AG08395 (cell line): ENCODE measurements around the gene SLC27A1.
"Not testable (repeated sequence)": the region's sequence is repeated elsewhere in the genome, so short reads cannot be mapped to it uniquely, and the experiment has no call there.

ENCODE experiments used
- DNase-seq: peaks from one replicate; pipeline ENCODE4 v3.0.0; 2012; ENCODE audit warnings: mixed read lengths, low spot score

Gene SLC27A1

DNA sequence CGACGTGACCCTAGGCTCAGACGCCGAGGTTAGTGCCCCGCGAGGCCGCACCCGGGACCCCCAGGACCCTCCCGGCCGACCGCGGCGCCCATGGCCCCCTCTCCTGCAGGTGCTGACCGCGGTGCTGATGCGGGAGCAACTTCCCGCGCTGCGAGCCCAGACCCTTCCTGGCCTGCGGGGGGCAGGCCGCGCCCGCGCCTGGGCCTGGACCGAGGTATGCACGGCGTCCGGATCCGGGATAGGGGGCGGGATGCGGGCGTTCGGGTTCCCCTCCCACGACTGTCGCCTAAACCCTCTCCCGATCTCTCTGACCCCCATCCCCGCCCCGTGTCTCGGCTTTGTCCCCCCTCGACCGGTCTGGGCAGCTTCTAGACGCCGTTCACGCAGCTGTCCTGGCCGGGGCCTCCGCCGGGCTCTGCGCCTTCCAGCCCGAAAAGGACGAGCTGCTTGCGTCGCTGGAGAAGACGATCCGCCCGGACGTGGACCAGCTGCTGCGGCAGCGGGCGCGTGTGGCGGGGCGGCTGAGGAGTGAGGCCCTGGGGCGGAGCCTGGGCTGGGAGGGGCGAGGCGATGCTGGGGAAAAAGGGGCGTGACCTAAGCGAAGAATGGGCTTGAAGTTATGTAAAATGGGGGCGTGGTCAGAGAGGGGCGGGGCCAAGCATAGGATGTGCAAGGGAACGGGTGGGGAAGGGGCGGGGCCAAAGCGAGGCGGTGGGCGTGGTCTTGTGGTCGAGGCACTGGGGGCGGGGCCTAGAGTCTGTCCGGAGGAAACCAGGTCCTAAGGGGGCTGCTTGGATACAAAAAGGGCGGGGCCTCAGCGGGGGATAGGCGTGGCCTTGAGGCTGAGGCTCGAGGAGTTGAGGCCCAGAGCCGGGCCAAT, 69.2 kb downstream of the SLC27A1 start:
- peak; percentile 97 for DNase-seq

DNA sequence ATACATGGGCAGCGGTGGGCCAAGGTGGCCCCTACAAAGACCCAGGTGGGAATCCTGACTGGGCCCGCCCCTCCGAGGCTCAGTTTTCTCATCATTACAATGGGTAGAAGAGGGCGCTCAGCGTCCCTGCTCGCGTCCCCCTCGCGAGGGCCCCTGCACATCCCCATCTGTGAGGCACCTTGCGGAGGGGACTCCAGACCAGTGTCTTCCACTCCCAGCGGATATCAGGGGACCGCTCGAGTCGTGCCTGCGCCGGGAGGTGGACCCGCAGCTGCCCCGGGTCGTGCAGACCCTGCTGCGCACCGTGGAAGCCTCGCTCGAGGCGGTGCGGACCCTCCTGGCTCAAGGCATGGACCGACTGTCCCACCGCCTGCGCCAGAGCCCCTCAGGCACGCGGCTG, 69.8 kb downstream of the SLC27A1 start:
- no peak for DNase-seq

GRCh38 chr19:17541184-17541759, 70.9 kb downstream of the SLC27A1 start:
- no peak for DNase-seq

GRCh38 chr19:17542042-17542441, 71.7 kb downstream of the SLC27A1 start:
- no peak for DNase-seq

- no peak for DNase-seq
Measured at GRCh38 chr19:17542793-17543582, 72.7 kb downstream of the SLC27A1 start.

DNA sequence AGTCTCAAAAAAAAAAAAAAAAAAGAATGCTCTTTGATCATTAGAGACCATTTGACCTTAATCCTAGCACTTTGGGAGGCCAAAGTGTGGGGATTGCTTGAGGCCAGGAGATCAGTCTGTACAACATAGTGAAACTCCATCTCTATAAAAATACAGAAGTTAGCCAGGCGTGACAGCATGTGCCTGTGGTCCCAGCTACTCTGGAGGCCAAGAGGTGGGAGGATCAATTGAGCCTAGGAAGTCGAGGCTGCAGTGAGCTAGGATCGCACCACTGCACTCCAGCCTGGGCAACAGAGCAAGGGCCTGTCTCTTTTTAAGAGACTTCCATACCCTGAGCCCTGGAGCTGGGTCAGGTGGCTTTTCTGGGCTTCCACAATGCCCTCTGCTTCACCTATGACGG, 73.7 kb downstream of the SLC27A1 start:
- DNase-seq, result no peak

DNA sequence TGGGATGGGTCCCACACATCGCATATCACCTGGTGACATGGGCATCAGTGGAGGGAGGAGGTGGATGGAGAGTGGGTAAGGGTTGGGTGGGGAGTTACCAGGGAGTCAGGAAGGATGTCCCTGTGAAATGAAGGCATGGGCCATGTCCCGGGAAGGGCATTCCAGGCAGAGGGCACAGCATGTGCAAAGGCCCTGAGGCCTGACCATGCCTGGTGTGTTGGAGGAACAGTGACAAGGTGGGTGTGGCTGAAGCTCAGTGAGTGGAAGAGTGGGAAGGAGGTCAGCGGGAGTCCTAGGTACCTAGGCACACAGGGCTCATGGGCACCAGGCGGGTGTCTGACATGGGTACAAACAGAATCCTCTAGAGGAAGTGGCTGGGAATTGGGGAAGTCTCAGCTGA, 74.1 kb downstream of the SLC27A1 start:
- DNase-seq, result no peak

DNA sequence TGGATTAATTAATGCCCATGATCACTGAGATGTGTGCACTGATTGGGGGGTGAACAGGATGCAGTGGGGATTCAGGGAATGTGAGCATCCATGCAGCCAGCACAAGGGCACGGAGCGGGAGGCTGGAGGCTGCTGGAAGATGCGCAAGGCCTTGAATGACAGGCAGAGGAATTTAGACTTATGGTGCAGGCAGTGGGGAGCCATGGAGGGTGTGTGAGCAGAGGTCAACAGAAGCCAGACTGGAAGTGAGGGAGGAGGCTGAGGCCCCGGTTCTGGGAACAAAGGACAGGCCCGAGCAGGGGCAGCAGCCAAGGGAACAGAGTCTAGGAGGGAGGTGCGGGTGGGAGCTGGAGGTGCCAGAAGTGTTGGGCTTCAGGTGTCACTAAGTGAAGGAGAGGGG, 77.8 kb downstream of the SLC27A1 start:
- no peak for DNase-seq

- no peak for DNase-seq
Measured at GRCh38 chr19:17549085-17549740, 78.9 kb downstream of the SLC27A1 start.

DNA sequence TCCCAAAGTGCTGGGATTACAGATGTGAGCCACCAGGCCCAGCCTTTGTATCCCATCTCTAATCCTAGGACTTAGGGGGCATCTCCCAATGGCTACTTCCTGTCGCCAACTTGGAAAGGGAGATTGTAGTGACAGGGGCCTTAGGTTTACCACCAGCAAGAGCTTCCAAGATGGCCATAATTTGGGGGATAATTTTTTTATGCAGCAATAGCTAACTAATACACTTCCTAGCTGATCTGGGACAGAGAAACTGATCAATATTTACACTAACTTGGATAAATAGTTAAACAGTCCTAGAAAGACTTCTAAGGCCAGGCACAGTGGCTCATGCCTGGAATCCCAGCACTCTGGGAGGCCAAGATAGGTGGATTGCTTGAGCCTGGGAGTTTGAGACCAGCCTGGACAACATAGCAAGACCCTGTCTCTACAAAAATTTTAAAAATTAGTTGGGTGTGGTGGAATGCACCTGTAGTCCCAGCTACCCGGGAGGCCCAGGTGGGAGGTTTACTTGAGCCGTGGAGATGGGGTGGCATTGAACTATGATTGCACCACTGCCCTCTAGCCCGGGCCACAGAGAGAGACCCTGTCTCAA, 79.8 kb downstream of the SLC27A1 start:
- DNase-seq, result no peak

GRCh38 chr19:17552735-17553134, 82.4 kb downstream of the SLC27A1 start:
- not testable (repeated sequence) for DNase-seq

DNA sequence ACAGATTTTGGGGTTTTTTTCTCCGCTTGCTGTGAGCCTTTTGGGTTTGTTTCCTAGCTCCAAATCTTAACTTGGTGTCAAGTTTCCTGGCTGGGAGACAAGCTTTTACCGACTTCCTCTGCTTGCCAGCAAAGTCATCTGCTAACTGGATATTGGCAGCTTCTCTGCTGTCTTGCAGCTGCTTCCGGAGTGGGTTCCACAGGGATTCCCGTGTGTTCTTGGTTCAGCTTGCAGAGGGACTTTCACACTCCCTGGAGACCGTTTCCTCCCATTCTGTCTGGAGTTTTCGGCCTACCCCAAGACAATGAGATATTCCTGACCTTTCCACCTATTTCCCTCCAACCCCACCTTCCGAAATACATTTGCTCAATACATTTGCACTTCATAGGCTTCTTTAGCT, 82.9 kb downstream of the SLC27A1 start:
- DNase-seq, result peak; percentile 85

DNA sequence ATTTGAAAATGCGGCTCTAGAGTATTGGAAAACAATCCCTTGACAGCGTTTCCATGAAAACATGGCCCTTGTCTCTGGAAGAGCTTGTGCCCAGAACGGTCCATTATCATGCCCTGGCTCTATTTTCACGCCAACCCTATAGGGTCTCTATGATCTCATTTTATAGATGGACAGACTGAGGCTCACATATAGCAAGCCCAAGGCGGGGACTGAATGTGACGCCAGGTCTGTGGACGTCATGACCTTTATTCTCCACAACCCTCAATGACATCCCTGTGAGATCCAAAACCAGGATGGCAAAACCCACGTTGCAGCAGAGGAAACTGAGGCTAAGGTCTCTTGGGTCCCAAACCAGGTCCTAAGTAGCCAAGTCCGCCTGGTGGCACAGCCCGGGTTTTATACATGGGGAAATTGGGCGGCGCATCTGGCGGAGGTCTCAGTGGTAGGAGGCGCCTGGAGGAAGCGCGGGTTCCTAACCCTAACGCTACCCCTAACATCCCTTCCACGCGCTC, 84.7 kb downstream of the SLC27A1 start:
- no peak for DNase-seq

DNA sequence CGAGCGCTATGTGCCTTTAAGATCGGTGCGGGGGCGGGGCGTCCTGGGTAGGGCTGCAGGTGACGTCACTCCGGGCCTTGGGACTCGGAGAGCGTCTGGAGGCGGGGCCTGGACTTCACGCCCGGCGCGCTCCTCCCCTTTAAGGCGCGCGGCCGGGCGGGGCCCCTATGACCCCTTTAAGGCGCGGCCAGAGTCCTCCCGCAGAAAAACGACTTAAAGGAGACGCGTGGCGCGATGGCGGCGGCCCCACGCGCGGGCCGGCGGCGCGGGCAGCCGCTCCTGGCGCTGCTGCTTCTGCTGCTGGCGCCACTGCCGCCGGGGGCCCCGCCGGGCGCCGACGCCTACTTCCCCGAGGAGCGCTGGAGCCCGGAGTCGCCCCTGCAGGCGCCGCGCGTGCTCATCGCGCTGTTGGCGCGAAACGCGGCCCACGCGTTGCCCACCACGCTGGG, 85.2 kb downstream of the SLC27A1 start, which contains the start of gene COLGALT1:
Gene COLGALT1 (plus strand): TSS at position 170 of the 449 bp plus-strand sequence. CDS start 65 bp downstream, at position 235.
- DNase-seq, result peak; percentile 98
